CD1c-positive myeloid dendritic cell (primary cell): ENCODE measurements around the gene CSF1R.
"Not testable (repeated sequence)": the region's sequence is repeated elsewhere in the genome, so short reads cannot be mapped to it uniquely, and the experiment has no call there.

Source experiments
- DNase-seq: peaks from one replicate; pipeline ENCODE4 v3.0.0-alpha.2; 2016; ENCODE audit errors: extremely low spot score

Gene CSF1R

DNA sequence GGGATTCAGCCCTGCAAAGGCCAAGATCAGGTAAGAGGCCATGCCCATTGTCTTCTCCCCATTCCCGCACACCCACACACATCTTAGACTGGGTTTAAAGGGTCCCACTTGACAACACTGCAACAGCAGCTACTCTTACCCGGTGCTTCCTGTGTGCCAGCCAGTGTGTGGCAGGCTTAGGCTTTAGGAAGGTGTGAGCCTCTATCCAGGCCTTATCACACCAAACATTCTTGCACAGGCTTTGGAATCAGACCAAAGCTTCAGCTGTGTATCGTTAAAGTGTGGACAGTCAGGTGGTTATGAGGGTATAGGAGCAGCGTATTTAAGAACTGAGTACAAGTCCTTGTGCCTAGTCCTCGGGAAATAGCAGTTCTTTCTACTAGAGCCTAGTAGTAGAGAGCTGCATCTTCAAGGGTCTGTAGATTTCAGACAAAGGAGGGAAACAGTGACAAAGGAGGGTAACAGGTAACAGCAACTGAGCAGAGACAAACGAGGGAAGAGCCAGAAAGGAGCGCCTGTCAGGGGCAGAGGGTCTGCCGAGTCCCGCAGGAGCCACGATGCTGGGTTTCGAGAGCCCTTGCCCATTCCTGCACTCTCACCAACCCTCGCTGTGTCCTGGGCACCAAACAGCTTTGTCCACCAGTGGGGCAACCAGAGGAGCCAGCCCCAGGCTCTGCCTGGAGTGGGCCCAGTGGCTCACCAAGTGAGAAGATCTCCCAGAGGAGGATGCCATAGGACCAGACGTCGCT lies 30.9 kb downstream of the CSF1R start:
- no peak for DNase-seq

DNA sequence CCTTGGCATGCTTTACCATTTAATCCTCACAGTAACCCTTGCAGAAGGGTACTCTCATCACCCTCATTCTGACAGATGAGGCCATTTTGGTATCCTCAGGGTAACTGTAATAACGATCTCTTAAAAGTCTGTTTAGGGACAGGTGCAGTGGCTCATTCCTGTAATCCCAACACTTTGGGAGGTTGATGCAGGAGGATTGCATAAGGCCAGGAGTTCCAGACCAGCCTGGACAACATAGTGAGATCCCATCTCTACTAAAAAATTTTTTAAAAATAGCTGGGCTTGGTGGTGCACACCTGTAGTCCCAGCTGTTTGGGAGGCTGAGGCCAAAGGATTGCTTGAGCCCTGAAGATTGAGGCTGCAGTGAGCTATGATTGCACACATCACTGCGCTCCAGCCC lies 31.8 kb downstream of the CSF1R start:
- no peak for DNase-seq

- DNase-seq, result no peak
Observed at GRCh38 chr5:150053713-150054392, 32.5 kb downstream of the CSF1R start.

DNA sequence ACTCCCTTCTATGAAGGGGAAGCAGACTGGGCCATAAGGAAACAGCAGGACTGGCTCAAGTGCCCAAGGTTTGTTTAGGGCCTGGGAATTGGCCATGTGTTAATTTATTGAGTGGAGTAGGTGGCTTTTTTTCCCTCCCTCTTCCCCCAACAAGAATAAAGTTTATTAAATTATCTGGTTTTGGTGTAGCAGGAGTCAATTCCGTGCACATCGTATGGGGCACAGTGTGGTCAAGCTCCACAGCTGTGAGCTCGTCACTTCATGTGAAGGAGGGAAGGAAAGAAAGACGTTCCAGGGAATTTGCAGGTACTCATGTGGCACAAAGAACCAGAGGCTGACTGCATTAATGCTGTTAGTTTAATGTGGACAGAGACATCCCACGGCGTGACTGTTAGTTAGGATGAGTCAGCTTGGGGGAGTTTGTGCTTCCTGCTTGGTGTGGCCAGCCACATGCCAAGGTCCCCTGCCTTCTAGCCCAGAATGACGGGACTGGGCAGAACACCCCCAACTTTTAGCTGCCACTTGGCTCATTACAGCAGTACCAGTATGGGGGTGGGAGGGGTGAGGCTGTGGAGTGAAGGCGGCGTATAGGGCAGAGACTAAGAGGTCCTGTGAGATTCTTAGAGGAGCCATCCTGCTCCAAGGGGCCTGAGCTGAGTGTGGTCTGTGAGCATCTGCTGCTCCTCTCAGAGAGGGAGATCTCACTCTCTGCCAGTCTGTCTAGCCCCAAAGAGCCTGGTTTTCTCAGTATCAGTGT lies 33.2 kb downstream of the CSF1R start:
- DNase-seq, result peak; percentile 89

- peak; percentile 62 for DNase-seq
Observed at GRCh38 chr5:150052226-150052955, 34.0 kb downstream of the CSF1R start.

- no peak for DNase-seq
Observed at GRCh38 chr5:150051657-150052195, 34.6 kb downstream of the CSF1R start.

- DNase-seq, result peak; percentile 74
Observed at GRCh38 chr5:150050172-150050811, 36.1 kb downstream of the CSF1R start.

GRCh38 chr5:150046031-150046430 lies 40.3 kb downstream of the CSF1R start:
- no peak for DNase-seq

DNA sequence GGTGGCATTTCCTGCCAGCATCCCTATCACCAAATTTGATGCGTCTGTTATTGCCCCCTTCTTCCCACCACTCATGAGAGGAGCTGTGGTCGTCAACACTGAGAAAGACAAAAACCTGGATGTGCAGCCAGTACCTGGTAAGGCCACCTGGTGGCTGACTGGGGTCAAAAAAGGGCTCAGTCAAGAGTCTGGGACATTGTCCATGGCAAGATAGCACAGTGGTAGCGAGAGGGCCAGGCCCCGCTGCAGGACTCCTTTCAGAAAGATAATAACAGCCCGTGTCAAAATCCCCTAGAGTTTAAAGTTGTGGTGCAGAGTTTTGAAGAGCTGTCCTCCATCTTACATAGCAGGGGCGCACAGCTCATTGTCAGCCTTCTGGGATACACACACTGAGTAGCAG lies 40.8 kb downstream of the CSF1R start:
- no peak for DNase-seq

DNA sequence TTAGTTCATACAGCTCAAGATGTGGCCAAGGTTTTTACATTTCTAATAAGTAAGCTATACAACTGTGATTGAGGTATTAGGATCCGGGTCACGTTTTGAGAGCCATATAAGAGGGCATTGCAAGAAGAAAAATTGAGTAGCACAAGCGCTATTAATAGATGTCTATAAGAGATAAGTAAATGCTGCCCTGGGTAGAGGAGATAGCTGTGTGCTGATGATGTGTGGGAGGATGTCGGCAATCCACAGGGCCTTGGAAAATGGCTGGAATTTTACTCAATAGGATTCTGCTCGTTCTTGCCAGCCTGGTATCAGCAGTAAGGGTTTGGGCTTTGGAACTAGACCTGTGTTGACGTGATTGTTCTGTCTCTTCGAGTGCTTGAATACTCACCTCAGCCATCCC lies 41.6 kb downstream of the CSF1R start:
- no peak for DNase-seq

DNA sequence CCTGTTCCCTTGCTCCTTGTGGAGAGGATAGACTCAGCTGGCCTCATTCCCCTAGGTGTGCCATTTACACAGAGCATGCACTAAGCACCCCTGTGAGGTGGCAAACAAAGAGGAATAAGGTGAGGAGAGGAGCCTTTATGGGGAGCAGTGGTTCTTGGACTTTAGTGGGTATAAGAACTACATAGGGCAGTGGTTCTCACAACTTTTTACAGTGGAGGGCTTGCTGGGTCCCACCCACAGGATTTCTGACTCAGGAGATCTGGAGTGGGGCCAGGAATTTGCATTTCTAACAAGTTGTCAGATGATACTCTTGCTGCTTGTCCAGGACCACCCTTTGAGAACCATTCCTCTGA lies 42.0 kb downstream of the CSF1R start:
- no peak for DNase-seq

DNA sequence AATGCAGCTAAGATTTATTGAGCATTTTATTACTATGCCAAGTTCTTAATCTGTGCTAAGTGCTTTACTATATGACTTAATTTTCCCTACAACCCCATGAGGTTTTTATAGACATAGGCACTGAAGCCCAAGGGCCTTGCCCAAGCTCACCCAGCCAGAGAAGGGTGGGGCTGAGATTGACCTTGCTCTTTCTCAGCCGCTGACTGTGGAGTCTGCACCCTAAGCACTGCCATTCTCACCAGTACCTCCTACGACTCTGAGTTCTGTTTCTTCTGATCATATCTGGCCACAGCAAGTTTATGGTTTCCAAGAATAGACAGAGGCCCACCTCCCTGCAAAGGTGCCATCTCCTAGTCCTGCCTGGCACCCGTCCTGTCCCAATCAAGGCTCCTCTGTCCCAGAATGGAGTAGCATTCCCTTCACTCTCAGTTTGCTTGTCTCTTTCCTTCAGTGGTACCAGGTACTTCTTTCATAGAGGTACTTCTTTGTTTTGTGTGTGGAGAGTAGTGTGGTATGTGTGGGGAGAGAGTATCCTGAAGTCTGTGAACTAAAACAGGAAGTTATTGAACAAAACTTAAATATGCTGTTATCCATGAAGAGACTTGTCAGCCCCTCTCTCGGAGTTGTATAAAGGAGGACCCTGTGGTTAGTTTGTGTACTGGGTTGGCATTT lies 42.6 kb downstream of the CSF1R start:
- DNase-seq, result peak; percentile 37

GRCh38 chr5:150042459-150042858 lies 43.9 kb downstream of the CSF1R start:
- DNase-seq, result no peak

DNA sequence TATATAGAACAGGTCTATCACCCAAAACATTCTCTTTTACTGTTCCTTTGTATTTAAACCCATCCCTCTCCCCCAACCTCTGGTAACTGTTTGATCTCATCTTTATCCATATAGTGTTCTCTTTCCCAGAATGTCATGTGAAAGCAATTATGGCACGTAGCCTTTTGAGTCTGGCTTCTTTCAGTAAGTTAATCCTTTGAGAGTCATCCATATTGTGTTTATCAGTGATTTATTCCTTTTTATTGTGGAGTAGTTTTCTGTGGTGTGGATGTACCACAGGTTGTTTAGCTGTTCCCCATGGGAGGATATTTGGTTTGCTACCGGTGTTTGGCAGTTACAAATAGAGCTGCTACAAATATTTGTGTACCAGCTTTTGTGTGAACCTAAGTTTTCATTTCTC lies 47.8 kb downstream of the CSF1R start:
- DNase-seq, result no peak

DNA sequence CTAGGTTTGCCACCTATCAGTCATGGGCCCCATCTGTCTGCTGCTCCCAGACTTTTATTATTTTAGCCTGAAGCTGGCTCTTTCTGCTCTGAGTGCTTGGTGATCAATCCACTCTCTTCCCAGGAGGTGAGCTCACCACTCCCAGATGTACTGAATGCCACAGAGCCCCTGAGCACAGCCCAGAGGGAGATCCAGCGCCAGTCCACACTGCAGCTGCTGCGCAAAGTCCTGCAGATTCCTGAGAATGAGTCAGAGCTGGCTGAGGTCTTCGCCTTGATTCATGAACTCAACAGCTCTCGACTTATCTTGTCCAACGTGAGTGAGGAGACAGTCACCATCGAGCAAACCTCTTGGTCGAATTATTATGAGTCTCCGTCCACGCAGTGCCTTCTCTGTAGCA lies 49.8 kb downstream of the CSF1R start:
- no peak for DNase-seq

- DNase-seq, result no peak
Observed at GRCh38 chr5:150035139-150035895, 51.0 kb downstream of the CSF1R start.

DNA sequence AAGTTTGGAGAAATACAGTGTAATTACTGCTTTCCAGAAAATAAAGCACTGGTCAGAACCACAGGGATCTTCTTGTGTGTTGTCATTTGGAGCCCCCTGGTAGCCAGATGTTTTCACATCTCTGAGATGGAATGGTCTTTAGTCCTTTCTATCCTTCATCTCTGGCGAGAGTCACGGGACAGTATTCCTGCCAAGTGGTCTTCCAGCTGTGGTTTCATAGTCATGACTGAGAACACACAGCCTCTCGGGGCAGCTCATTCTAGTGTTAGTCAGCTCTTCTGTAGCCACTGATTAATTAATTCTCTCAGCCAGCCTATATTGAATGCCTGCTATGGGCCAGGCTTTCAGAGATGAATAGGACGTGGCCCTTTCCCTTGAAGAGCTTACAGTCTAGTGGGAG lies 51.7 kb downstream of the CSF1R start:
- no peak for DNase-seq

DNA sequence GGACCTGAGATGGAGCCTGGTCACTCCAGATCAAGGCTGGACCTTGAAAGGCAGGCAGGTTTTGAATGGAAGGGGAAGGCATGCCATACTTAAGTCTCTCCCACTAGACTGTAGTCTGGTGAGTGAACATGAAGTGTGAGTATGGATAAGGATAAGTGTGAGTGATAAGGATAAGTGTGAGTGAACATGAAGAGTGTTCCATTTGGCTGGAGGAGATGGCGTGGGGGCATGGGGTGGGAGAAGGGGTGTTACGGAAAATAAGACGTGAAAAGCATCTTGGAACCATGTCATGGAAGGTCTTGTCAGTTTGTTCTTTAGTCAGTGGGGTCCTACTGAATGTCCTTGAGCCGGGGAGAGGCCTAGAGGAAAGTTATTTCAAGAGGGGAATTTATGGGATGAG lies 53.0 kb downstream of the CSF1R start:
- DNase-seq, result no peak

- not testable (repeated sequence) for DNase-seq
Observed at GRCh38 chr5:150028047-150028446, 58.3 kb downstream of the CSF1R start.

- no peak for DNase-seq
Observed at GRCh38 chr5:150026682-150027172, 59.6 kb downstream of the CSF1R start.
